IMR-90 (cell line): ENCODE measurements around the gene ABTB1. TPM values are rescaled to one million over a fixed set of nuclear protein-coding genes. Genes with fewer than 3 reads are reported as not detected.

Source experiments
- ATAC-seq: fragments of 200-7000 bp; cut with Tn5 transposase; 2 replicates; pipeline ENCODE4 v1.9.1; 2020; ENCODE audit warnings: low read depth, mild to moderate bottlenecking, moderate library complexity
- BruUV-seq: library from RNA; stranded (reverse); fragments of 400-500 nt; replicated peaks from 2 replicates; lab custom pipeline; 2021; lab: Mats Ljungman, UMichigan
- CTCF ChIA-PET: fragments of 300-600 bp; formaldehyde crosslinking; extraction: SDS; loops from one replicate; lab custom pipeline; 2021; ENCODE audit warnings: antibody characterized with exemption; lab: Yijun Ruan, JAX
- POLR2A ChIA-PET: fragments of 300-600 bp; sonication (Branson Sonifier 250); formaldehyde crosslinking; loops from one replicate; lab custom pipeline; 2022; ENCODE audit warnings: antibody characterized with exemption; ENCODE audit not compliant: unreplicated experiment; lab: Charles Lee
- DNase-seq: peaks from one replicate; pipeline ENCODE4 v3.0.0; 2013
- H2AFZ ChIP-seq: replicated peaks from 2 replicates; pipeline ENCODE3; 2013; ENCODE audit warnings: low read length, mild to moderate bottlenecking; ENCODE audit not compliant: poor library complexity
- H2AK5ac ChIP-seq: 2 replicates; pipeline ENCODE4 v1.6.1; 2013; ENCODE audit warnings: low read depth, low read length, inconsistent platforms
- H2AK9ac ChIP-seq: replicated peaks from 2 replicates; pipeline ENCODE3; 2013; ENCODE audit warnings: mild to moderate bottlenecking, low read depth, low read length, moderate library complexity; ENCODE audit not compliant: poor library complexity
- H2BK120ac ChIP-seq: 2 replicates; pipeline ENCODE4 v1.6.1; 2013; ENCODE audit warnings: low read depth, low read length, inconsistent platforms
- H2BK15ac ChIP-seq: 3 replicates; pipeline ENCODE4 v1.6.1; 2013; ENCODE audit warnings: low read depth, low read length, inconsistent platforms
- H2BK20ac ChIP-seq: 2 replicates; pipeline ENCODE4 v1.6.1; 2013; ENCODE audit warnings: low read depth, mild to moderate bottlenecking, inconsistent platforms, low read length, moderate library complexity
- H2BK5ac ChIP-seq: 2 replicates; pipeline ENCODE4 v1.6.1; 2013; ENCODE audit warnings: mild to moderate bottlenecking, low read depth, low read length, inconsistent platforms; ENCODE audit not compliant: poor library complexity, severe bottlenecking
- H3K14ac ChIP-seq: replicated peaks from 2 replicates; pipeline ENCODE4 v1.6.1; 2013; ENCODE audit warnings: low read depth, low read length, inconsistent platforms
- H3K18ac ChIP-seq: 2 replicates; pipeline ENCODE4 v1.6.1; 2013; ENCODE audit warnings: low read depth, low read length, control low read depth
- H3K23ac ChIP-seq: 2 replicates; pipeline ENCODE4 v1.6.1; 2013; ENCODE audit warnings: low read depth, low read length, inconsistent platforms
- H3K27ac ChIP-seq: 2 replicates; pipeline ENCODE4 v1.5.1; 2013; ENCODE audit warnings: mild to moderate bottlenecking, control low read depth, low read length; ENCODE audit not compliant: insufficient read depth
- H3K27me3 ChIP-seq: 2 replicates; pipeline ENCODE4 v1.6.1; 2013; ENCODE audit warnings: low read length; ENCODE audit not compliant: control insufficient read depth, insufficient read depth
- H3K36me3 ChIP-seq: 2 replicates; pipeline ENCODE4 v1.6.1; 2013; ENCODE audit warnings: low read length, mixed read lengths; ENCODE audit not compliant: control insufficient read depth, insufficient read depth
- H3K4ac ChIP-seq: 2 replicates; pipeline ENCODE4 v1.6.1; 2013; ENCODE audit warnings: low read depth, low read length, inconsistent platforms
- H3K4me1 ChIP-seq: 2 replicates; pipeline ENCODE4 v1.6.1; 2013; ENCODE audit warnings: low read length, mixed read lengths; ENCODE audit not compliant: control insufficient read depth, insufficient read depth
- H3K4me2 ChIP-seq: 2 replicates; pipeline ENCODE4 v1.6.1; 2013; ENCODE audit warnings: low read depth, mild to moderate bottlenecking, control low read depth, low read length, moderate library complexity
- H3K4me3 ChIP-seq: 2 replicates; pipeline ENCODE4 v1.5.1; 2013; ENCODE audit warnings: low read depth, mild to moderate bottlenecking, control low read depth, low read length, moderate library complexity; ENCODE audit not compliant: insufficient read depth
- H3K56ac ChIP-seq: 2 replicates; pipeline ENCODE4 v1.6.1; 2013; ENCODE audit warnings: low read length, inconsistent platforms; ENCODE audit not compliant: insufficient read depth; ENCODE audit errors: extremely low read depth
- H3K79me1 ChIP-seq, 2 experiments: 2 replicates each; pipeline ENCODE4 v1.6.1; 2013; ENCODE audit warnings: low read length in 2 of 2, inconsistent platforms in 1 of 2, low read depth in 1 of 2
- H3K9ac ChIP-seq: 2 replicates; pipeline ENCODE4 v1.6.1; 2013; ENCODE audit warnings: low read depth, low read length, control low read depth
- H3K9me1 ChIP-seq: 2 replicates; pipeline ENCODE4 v1.6.1; 2013; ENCODE audit warnings: low read length, inconsistent platforms; ENCODE audit not compliant: insufficient read depth
- H3K9me3 ChIP-seq: 2 replicates; pipeline ENCODE4 v1.6.1; 2013; ENCODE audit warnings: low read length; ENCODE audit not compliant: control insufficient read depth, insufficient read depth
- H4K20me1 ChIP-seq: 2 replicates; pipeline ENCODE4 v1.6.1; 2013; ENCODE audit warnings: low read length, inconsistent platforms; ENCODE audit not compliant: insufficient read depth
- H4K5ac ChIP-seq: 2 replicates; pipeline ENCODE4 v1.6.1; 2013; ENCODE audit warnings: mild to moderate bottlenecking, low read depth, low read length, control low read depth
- H4K8ac ChIP-seq, 2 experiments: 2 replicates each; pipeline ENCODE4 v1.6.1; 2013; ENCODE audit warnings: low read depth in 2 of 2, low read length in 2 of 2, control low read depth in 1 of 2, inconsistent platforms in 1 of 2
- H4K91ac ChIP-seq: 2 replicates; pipeline ENCODE4 v1.6.1; 2013; ENCODE audit warnings: low read depth, low read length, inconsistent platforms; ENCODE audit not compliant: insufficient read depth
- BHLHE40 ChIP-seq: fragments of 150-350 bp; IDR thresholded peaks from 2 replicates; pipeline ENCODE4 v1.6.1; 2016; ENCODE audit warnings: mild to moderate bottlenecking, low read depth, low read length
- CEBPB ChIP-seq: IDR thresholded peaks from 2 replicates; pipeline ENCODE4 v1.6.1; 2012; ENCODE audit warnings: low read depth, low read length, improper control_type of control experiment
- CHD1 ChIP-seq: IDR thresholded peaks from 2 replicates; pipeline ENCODE4 v1.6.1; 2012; ENCODE audit warnings: low read depth, low read length, improper control_type of control experiment
- CTCF ChIP-seq: conservative IDR thresholded peaks from 2 replicates; pipeline ENCODE4 v1.5.1; 2012; ENCODE audit warnings: mild to moderate bottlenecking, low read depth, low read length, improper control_type of control experiment
- ELK1 ChIP-seq: fragments of 150-350 bp; IDR thresholded peaks from 2 replicates; pipeline ENCODE4 v1.6.1; 2016; ENCODE audit warnings: low read depth, mild to moderate bottlenecking, low read length, moderate library complexity, borderline replicate concordance
- FOS ChIP-seq: fragments of 150-350 bp; IDR thresholded peaks from 2 replicates; pipeline ENCODE4 v1.6.1; 2016; ENCODE audit warnings: low read depth, low read length
- MAFK ChIP-seq: IDR thresholded peaks from 2 replicates; pipeline ENCODE4 v1.6.1; 2012; ENCODE audit warnings: low read depth, low read length, improper control_type of control experiment
- MAZ ChIP-seq: IDR thresholded peaks from 2 replicates; pipeline ENCODE4 v1.6.1; 2012; ENCODE audit warnings: low read depth, mild to moderate bottlenecking, low read length, improper control_type of control experiment, moderate library complexity, borderline replicate concordance
- MXI1 ChIP-seq: IDR thresholded peaks from 2 replicates; pipeline ENCODE4 v1.6.1; 2012; ENCODE audit warnings: low read depth, mild to moderate bottlenecking, low read length, moderate library complexity, borderline replicate concordance
- NFE2L2 ChIP-seq: fragments of 150-350 bp; IDR thresholded peaks from 2 replicates; pipeline ENCODE4 v1.6.1; 2016; ENCODE audit warnings: low read depth, mild to moderate bottlenecking, low read length
- POLR2A ChIP-seq: IDR thresholded peaks from 2 replicates; pipeline ENCODE4 v1.6.1; 2012; ENCODE audit warnings: mild to moderate bottlenecking, low read depth, low read length
- RAD21 ChIP-seq: IDR thresholded peaks from 2 replicates; pipeline ENCODE4 v1.6.1; 2012; ENCODE audit warnings: low read length, improper control_type of control experiment
- RCOR1 ChIP-seq: IDR thresholded peaks from 2 replicates; pipeline ENCODE4 v1.6.1; 2012; ENCODE audit warnings: mild to moderate bottlenecking, low read length, improper control_type of control experiment; ENCODE audit not compliant: insufficient replicate concordance
- RFX5 ChIP-seq: IDR thresholded peaks from 2 replicates; pipeline ENCODE4 v1.8.0; 2012; ENCODE audit warnings: low read depth, mild to moderate bottlenecking, low read length, moderate library complexity
- SMC3 ChIP-seq: fragments of 150-350 bp; IDR thresholded peaks from 2 replicates; pipeline ENCODE4 v1.6.1; 2016; ENCODE audit warnings: low read depth, mild to moderate bottlenecking, antibody characterized with exemption, low read length, moderate library complexity
- USF2 ChIP-seq: fragments of 150-350 bp; IDR thresholded peaks from 2 replicates; pipeline ENCODE4 v1.6.1; 2017; ENCODE audit warnings: mild to moderate bottlenecking, antibody characterized with exemption, low read length, low read depth
- WGBS, 2 experiments: methylation state at CpG; one replicate each; pipeline versions ENCODE4 v1.1.5 to v1.1.7; 2013; ENCODE audit warnings: missing lambda C conversion rate in 2 of 2; ENCODE audit not compliant: insufficient read length in 1 of 2; ENCODE audit errors: extremely low coverage in 2 of 2; 5-methylcytosine and 5-hydroxymethylcytosine counted together
- dilution Hi-C: fragments of 300-500 bp; cut with HindIII; formaldehyde crosslinking; loops from one replicate; pipeline ENCODE4 v1.14.3; 2018; ENCODE audit warnings: low sequenced_read_pairs; ENCODE audit not compliant: unreplicated experiment
- in situ Hi-C: fragments of 300-500 bp; cut with MboI; formaldehyde crosslinking; loops from 3 replicates; pipeline ENCODE4 v1.14.3; 2019; ENCODE audit warnings: low sequenced_read_pairs, inconsistent platforms, mixed read lengths
- intact Hi-C: fragments of 100-400 bp; cut with micrococcal nuclease; formaldehyde crosslinking; loops from 2 replicates; pipeline ENCODE4 v1.10.0; 2022
- polyA plus RNA-seq, 3 experiments: library from polyadenylated mRNA; depleted of rRNA; stranded (reverse); fragments of >200 nt; gene quantifications; 2 replicates each; pipeline ENCODE4 v1.2.3, GENCODE V29; 2012; ENCODE audit warnings: low replicate concordance in 1 of 3
- total RNA-seq: library from RNA; depleted of rRNA; stranded (reverse); fragments of >200 nt; gene quantifications from 2 replicates; pipeline ENCODE4 v1.2.3, GENCODE V29; 2012

The ABTB1 gene
- total and polyA plus RNA-seq, 2 of the 4 experiments (the other 2 are of a cell fraction), result 3.2 to 23.0 TPM

GRCh38 chr3:127701280-127701911 is 28.6 kb downstream of the ABTB1 start:
- Histone ChIP-seq H3K27ac (no peak overlapping the region), H3K4me3 (no peak overlapping the region), H2BK120ac (no peak overlapping the region), H3K56ac (no peak overlapping the region), H2AK9ac (peak overlapping the region; percentile 15), H4K91ac (peak overlapping the region; percentile 19; the same call in 1 of the 2 replicates), H3K9me1 (peaks cover 30% of the 10 kb centered on the region), H4K5ac (no peak overlapping the region), H3K18ac (no peak overlapping the region), H3K9me3 (no peaks in the 10 kb centered on the region), H2BK15ac (no peak overlapping the region), H3K4ac (no peak overlapping the region), H2BK20ac (no peak overlapping the region), H3K23ac (no peak overlapping the region), H3K27me3 (no peaks in the 10 kb centered on the region), H3K4me1 (peaks cover 32% of the 10 kb centered on the region), H3K4me2 (no peak overlapping the region), H2AK5ac (peak overlapping the region; percentile 24; the same call in 1 of the 2 replicates), H4K20me1 (no peaks in the 10 kb centered on the region; the same call in 1 of the 2 replicates), H2BK5ac (no peak overlapping the region), H3K79me1 (peaks cover 0 to 56% of the 10 kb centered on the region in 2 experiments; a peak in 3 of 4 replicates), H4K8ac (no peak overlapping the region), H3K36me3 (peaks cover 2% of the 10 kb centered on the region; the same call in 1 of the 2 replicates), H3K14ac (no peak overlapping the region; the same call in 1 of the 2 replicates), H3K9ac (no peak overlapping the region), H2AFZ (peak overlapping the region; percentile 13)
- in situ Hi-C loops (no loop called here), dilution Hi-C loops (no loop called here), intact Hi-C loops (no loop called here)
- TF ChIP-seq MAZ (no peak), BHLHE40 (no peak), ELK1 (no peak), CHD1 (no peak), FOS (no peak), CEBPB (no peak), SMC3 (no peak), MAFK (no peak), MXI1 (no peak), RCOR1 (no peak), CTCF (no peak), NFE2L2 (no peak), RFX5 (no peak), USF2 (no peak), POLR2A (no peak), RAD21 (no peak)
- no TSS peak for BruUV-seq
- 92% methylated on average over 6 of the region's 11 CpGs; no CpG with 5 or more reads in 1 of the 2 experiments for WGBS, 2 experiments
- POLR2A ChIA-PET, result no interaction called here
- no peak for ATAC-seq
- CTCF ChIA-PET, result no interaction called here
- no peak for DNase-seq
